Stomach smooth muscle (tissue), 2 donors: ENCODE results near the gene FGF2.

Source experiments
- H3K27ac ChIP-seq: one replicate; pipeline ENCODE4 v1.7.0; 2013; ENCODE audit warnings: mild to moderate bottlenecking, low read length, inconsistent platforms
- H3K27me3 ChIP-seq, 2 donors: one replicate each; pipeline ENCODE4 v1.7.0; 2013; ENCODE audit warnings: low read length in 2 of 2; ENCODE audit not compliant: insufficient read depth in 2 of 2, control insufficient read depth in 1 of 2
- H3K36me3 ChIP-seq, 2 donors: one replicate each; pipeline ENCODE4 v1.7.0; 2013; ENCODE audit warnings: low read length in 2 of 2; ENCODE audit not compliant: control insufficient read depth in 2 of 2, insufficient read depth in 2 of 2
- H3K4me1 ChIP-seq: one replicate; pipeline ENCODE4 v1.7.0; 2013; ENCODE audit warnings: low read length; ENCODE audit not compliant: control insufficient read depth, insufficient read depth
- H3K4me3 ChIP-seq, 2 donors: one replicate each; pipeline ENCODE4 v1.7.0; 2013; ENCODE audit warnings: low read length in 2 of 2
- H3K9ac ChIP-seq, 2 donors: one replicate each; pipeline ENCODE4 v1.7.0; 2013; ENCODE audit warnings: low read length in 2 of 2, mild to moderate bottlenecking in 1 of 2
- H3K9me3 ChIP-seq, 2 donors: one replicate each; pipeline ENCODE4 v1.7.0; 2013; ENCODE audit warnings: low read length in 2 of 2; ENCODE audit not compliant: control insufficient read depth in 2 of 2
- donor health status: healthy.
- donor health status: Pancreatic carcinoma.

The FGF2 gene

DNA sequence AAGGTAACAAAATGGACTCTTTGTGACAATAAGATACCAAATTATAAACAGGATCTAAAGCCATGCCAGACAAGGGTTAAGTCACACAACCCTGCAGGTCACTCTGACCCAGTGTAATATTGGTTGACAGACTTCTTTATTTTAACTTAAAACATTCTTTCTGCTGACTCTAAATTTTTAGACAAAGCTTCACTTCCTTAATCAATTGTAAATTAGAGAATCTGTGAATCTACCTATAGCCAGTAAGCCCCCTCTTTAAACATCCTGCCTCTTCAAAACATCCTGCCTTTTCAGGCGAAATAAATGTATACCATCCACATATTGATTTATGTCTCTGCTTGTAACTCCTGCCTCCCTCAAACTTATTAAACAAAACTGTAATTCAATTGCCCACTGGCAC is 81.6 kb downstream of the FGF2 start:
- Histone ChIP-seq H3K27ac (no peak overlapping the region), H3K27me3 (no peaks in the 10 kb centered on the region), H3K9me3 (no peaks in the 10 kb centered on the region), H3K9ac (no peak overlapping the region), H3K36me3 (no peaks in the 10 kb centered on the region), H3K4me3 (no peak overlapping the region), H3K4me1 (no peaks in the 10 kb centered on the region)

DNA sequence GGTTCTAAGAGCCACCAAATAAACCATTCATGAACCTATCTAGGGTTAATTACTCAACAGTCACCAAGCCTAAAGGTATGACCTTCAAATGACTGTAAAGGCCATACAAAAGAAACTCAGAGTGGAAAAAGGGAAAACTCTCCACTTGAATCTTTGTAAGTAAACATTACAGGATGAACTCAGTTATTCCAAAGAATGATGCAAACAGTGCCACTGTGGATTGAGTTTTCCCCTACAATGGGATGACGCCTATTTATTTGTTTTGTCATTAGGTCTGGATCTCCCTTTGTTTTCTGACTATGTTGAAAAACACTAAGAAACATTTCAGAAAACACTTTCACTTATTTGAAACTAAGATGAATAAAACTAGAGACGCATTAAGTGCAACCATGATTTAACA is 83.1 kb downstream of the FGF2 start:
- Histone ChIP-seq H3K9ac (no peak overlapping the region), H3K27ac (no peak overlapping the region), H3K36me3 (no peaks in the 10 kb centered on the region), H3K4me1 (no peaks in the 10 kb centered on the region), H3K27me3 (no peaks in the 10 kb centered on the region), H3K9me3 (no peaks in the 10 kb centered on the region), H3K4me3 (no peak overlapping the region)

DNA sequence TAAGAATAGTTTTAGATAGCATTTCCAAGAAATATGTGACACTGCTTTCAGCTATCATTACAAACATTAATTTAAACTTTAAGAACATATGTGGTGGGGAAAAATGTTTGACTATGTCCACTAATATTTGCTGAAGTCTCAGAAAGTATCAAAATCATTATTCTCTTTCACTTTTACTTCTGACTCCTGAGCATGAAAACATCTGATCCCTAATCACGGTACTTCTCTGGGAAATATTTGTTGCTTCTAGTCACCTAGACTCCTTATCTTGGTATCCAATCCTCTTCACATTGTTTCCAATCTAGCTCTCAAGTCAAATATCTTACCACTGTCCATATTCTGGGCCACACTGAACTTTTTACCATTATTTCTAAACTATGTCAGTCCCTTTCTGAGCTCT is 85.0 kb downstream of the FGF2 start:
- Histone ChIP-seq H3K27me3 (no peaks in the 10 kb centered on the region), H3K4me3 (no peak overlapping the region), H3K9me3 (no peaks in the 10 kb centered on the region), H3K9ac (no peak overlapping the region), H3K36me3 (no peaks in the 10 kb centered on the region), H3K4me1 (no peaks in the 10 kb centered on the region), H3K27ac (no peak overlapping the region)

DNA sequence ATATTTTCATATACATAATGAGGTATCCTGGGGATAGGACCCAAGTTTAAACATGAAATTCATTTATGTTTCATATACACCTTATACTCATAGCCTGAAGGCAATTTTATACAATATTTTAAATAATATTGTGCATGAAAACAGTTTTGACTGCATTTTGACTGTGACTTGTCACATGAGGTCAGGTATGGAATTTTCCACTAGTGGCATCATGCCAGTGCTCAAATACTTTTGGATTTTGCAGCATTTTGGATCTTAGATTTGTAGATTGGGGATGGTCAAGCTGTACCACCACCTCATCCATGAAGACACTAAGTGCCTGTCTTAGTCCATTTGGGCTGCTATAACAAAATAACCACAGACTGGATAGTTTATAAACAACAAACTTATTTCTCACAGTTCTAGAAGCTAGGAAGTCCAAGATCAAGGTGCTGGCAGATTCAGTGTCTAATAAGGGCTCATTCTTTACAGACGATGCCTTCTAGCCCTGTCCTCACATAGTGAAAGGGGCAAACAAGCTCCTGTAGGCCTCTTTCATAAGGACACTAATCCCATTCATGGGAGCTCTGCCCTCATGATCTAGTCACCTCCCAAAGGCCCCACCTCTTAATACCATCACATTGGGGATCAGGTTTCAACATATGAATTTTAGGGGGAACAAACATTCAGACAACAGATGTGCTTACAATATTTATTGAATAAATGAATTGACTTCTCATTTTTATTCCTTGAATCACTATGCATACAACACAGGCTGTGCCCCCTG is 86.4 kb downstream of the FGF2 start:
- Histone ChIP-seq H3K4me3 (no peak overlapping the region), H3K9ac (no peak overlapping the region), H3K27me3 (no peaks in the 10 kb centered on the region), H3K36me3 (no peaks in the 10 kb centered on the region), H3K9me3 (no peaks in the 10 kb centered on the region), H3K27ac (no peak overlapping the region), H3K4me1 (no peaks in the 10 kb centered on the region)

DNA sequence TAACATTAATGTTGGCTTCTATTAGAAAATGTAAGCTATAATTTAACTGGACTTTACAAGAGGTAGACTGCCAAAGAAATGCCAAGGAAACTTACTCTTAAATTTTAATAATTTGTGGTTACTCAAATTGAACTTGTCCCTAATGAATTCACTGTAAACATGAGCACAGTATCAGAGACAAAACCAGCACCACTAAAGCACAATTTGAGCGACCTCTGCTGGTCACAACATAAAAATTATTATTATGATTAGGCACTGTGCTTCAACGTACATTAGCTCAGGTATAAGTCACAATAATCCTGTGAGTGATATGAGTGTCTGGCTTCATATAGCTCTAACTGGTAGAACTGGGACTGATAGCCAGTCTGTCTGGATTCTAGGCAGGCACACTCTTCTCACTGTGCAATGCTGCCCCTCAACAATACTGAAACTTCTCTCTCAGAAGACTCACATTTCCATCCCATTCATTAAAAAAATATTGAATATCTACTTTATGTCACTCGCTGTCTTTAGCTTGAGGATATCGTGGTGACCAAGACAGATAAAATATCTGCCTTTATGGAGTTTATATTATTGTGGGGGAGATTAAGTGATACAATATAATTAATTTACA is 87.8 kb downstream of the FGF2 start:
- Histone ChIP-seq H3K9ac (no peak overlapping the region), H3K4me3 (no peak overlapping the region), H3K4me1 (no peaks in the 10 kb centered on the region), H3K9me3 (no peaks in the 10 kb centered on the region), H3K27me3 (no peaks in the 10 kb centered on the region), H3K27ac (no peak overlapping the region), H3K36me3 (no peaks in the 10 kb centered on the region)

DNA sequence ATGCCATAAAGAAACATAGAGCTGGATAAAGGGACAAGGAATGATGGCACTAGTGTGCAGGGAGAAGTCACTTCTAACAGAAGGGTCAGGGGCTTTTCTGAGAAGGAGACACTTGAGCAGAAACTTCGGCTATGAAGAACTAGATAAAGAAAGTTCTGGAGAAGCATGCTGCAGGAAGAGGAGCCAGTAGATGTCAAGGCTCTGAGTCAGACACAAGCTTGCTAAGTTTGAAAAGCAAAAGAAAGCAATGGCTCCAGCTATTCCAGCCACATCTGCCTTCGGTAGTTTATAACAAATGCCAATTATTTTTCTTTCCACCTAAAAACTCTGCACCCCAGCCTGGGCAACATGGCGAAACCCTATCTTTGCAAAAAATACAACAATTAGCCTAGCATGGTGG is 88.3 kb downstream of the FGF2 start:
- Histone ChIP-seq H3K4me1 (no peaks in the 10 kb centered on the region), H3K27ac (no peak overlapping the region), H3K36me3 (no peaks in the 10 kb centered on the region), H3K4me3 (no peak overlapping the region), H3K9ac (no peak overlapping the region), H3K27me3 (no peaks in the 10 kb centered on the region), H3K9me3 (no peaks in the 10 kb centered on the region)

DNA sequence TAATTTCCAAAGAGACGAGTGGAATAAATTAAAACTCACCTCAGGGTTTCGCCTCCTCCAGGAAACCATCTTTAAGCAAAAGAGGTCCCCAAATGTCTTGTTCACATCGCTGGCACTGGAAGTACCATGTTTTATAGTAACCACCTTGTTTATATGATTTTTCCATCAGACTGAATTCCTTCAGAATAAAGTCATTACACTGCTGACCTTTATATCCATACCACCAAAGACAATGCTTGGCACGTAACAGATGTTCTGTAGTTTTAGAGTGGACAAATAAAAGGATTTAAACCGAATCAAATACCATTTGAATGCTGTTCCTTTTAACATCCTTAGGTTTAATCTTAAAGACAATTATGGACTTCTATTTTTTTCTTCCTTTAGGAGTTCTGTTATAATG is 91.1 kb downstream of the FGF2 start:
- no peak overlapping the region for H3K9ac ChIP-seq
- H3K4me3 ChIP-seq, result no peak overlapping the region
- H3K27ac ChIP-seq, result no peak overlapping the region
- H3K4me1 ChIP-seq, result peaks cover 4% of the 10 kb centered on the region
- H3K27me3 ChIP-seq, result no peaks in the 10 kb centered on the region
- no peaks in the 10 kb centered on the region for H3K36me3 ChIP-seq
- H3K9me3 ChIP-seq, result no peaks in the 10 kb centered on the region

DNA sequence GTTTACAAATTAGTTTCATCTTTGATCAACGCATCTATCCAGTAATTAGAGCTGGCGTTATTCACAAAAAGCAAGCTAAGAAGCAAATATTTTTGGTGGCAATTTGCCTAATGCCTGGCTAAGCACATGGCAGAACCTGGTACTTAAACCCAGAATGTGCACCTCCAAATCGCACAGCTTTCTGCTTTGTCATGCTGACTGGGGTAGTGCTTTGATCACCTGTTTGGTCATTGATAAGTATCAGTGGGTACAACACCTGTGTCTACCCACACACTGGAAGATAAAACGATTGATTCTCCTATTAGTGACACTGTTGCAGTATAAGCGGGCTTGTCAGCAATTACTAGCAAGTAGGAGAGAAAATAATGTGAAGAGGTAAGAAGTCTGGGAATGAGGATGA is 93.8 kb downstream of the FGF2 start:
- Histone ChIP-seq H3K4me3 (no peak overlapping the region), H3K9me3 (no peaks in the 10 kb centered on the region), H3K27me3 (no peaks in the 10 kb centered on the region), H3K4me1 (peaks cover 4% of the 10 kb centered on the region), H3K9ac (no peak overlapping the region), H3K36me3 (no peaks in the 10 kb centered on the region), H3K27ac (no peak overlapping the region)

DNA sequence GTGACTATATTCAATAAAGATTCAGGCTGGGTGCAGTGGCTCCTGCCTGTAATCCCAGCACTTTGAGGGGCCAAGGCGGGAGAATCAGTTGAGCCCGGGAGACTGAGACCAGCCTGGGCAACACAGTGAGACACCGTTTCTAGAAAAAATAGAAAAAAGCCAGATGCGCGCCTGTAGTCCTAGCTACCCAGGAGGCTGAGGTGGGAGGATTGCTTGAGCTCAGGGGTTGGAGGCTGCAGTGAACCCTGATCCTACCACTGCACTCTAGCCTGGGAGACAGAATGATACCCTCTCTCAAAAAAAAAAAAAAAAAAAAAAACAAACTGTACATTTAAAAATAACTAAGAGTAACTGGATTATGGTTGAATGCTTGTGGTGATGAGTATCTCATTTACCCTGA is 94.7 kb downstream of the FGF2 start:
- peak overlapping the region in 1 of 2 donors; percentile 85 for H3K9ac ChIP-seq
- no peak overlapping the region for H3K27ac ChIP-seq
- no peaks in the 10 kb centered on the region for H3K9me3 ChIP-seq
- peak overlapping the region in 1 of 2 donors; percentile 91 for H3K4me3 ChIP-seq
- H3K4me1 ChIP-seq, result peaks cover 4% of the 10 kb centered on the region
- no peaks in the 10 kb centered on the region for H3K27me3 ChIP-seq
- H3K36me3 ChIP-seq, result no peaks in the 10 kb centered on the region

DNA sequence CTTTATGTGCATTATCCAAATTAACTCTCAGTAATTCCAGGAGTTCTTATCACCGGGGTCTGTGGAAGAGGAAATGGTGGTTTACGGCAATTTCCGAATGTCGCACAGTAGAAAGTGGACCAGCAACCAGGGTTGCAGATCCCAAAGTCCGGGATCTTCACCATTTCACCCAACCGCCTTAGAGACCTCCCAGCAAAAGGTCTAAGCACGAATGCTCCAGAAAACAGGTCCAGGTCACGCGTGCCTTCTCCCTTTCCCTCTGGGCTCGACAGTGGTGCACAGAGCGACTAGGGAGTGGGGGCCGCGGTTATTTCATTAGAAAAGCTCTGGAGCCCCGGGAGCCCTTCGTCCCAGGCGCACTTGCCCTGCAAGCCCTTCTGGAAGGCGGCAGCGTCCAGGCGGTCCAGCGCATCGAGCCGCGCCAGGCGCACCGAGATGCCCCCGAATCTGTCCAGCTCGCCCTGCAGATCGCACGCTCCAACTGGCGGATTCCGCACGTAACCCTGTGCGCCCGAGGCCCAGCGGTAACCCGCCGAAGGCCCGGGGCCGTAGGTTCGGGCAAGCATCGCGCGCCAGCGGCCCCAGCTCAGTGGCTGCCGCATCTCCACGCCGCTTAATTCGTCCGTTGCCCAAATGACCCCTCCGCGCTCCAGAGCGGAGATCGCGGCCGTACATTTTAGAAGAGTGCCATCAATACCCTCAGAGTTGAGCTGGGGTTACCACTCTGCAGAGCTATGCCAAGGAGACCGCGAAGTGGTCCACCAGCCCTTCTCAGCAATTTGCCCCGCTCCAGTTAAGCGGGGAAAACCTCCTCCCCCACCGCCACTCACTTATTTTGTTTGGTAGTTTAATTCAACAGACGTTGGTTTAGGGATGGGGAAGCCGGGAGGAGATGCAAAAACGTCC is 95.6 kb downstream of the FGF2 start, which contains the start of gene NUDT6:
Gene NUDT6 (minus strand): TSS at position 627 of the 906 bp plus-strand sequence. CDS start 25 bp downstream, at position 602.
- no peaks in the 10 kb centered on the region for H3K36me3 ChIP-seq

More for the DNA sequence above, 95.6 kb downstream of the FGF2 start, which contains the start of gene NUDT6:
- H3K4me3 ChIP-seq, result peak within 1 kb of the TSS; percentile 91 to 100
- H3K9ac ChIP-seq, result peak within 1 kb of the TSS; percentile 76 to 85
- peaks cover 4% of the 10 kb centered on the region for H3K4me1 ChIP-seq
- H3K9me3 ChIP-seq, result no peaks in the 10 kb centered on the region
- H3K27me3 ChIP-seq, result no peaks in the 10 kb centered on the region
- H3K27ac ChIP-seq, result peak within 1 kb of the TSS; percentile 60
